HG03025 (cell line): ENCODE data around the gene COQ3.
"Not testable (repeated sequence)": the region's sequence is repeated elsewhere in the genome, so short reads cannot be mapped to it uniquely, and the experiment has no call there.

Experiments used
- ATAC-seq: cut with Tn5 transposase; IDR thresholded peaks from one replicate; pipeline ENCODE4 v1.9.1; 2021; ENCODE audit warnings: mild to moderate bottlenecking, moderate library complexity; ENCODE audit not compliant: unreplicated experiment, low FRiP score

COQ3 gene

GRCh38 chr6:99338188-99338587, 55.8 kb downstream of the COQ3 start:
- ATAC-seq, result no peak

- ATAC-seq, result not testable (repeated sequence)
Observed at GRCh38 chr6:99335298-99335697, 58.7 kb downstream of the COQ3 start.

- ATAC-seq, result peak; percentile 43
Observed at GRCh38 chr6:99334526-99335127, 59.4 kb downstream of the COQ3 start.

GRCh38 chr6:99333068-99333467, 60.9 kb downstream of the COQ3 start:
- peak; percentile 90 for ATAC-seq

GRCh38 chr6:99331531-99331930, 62.5 kb downstream of the COQ3 start:
- no peak for ATAC-seq

- peak; percentile 59 for ATAC-seq
Observed at GRCh38 chr6:99330159-99330558, 63.8 kb downstream of the COQ3 start.

GRCh38 chr6:99324996-99325395, 69.0 kb downstream of the COQ3 start:
- ATAC-seq, result no peak
